Smooth muscle cell (in vitro differentiated cells): ENCODE data around the gene WDR93. TPM values are rescaled to one million over a fixed set of nuclear protein-coding genes. Genes with fewer than 3 reads are reported as not detected.

Experiments
- DNase-seq: peaks from one replicate; lab custom pipeline; 2025; ENCODE audit not compliant: unreplicated experiment; lab: John Stamatoyannopoulos, UW
- H2AFZ ChIP-seq: fragments of 200-600 bp; sonication (generic); 2 replicates; pipeline ENCODE4 v1.6.0; 2016; ENCODE audit warnings: antibody characterized with exemption, low read depth, mild to moderate bottlenecking
- H3F3A ChIP-seq: fragments of 200-600 bp; sonication (generic); 2 replicates; pipeline ENCODE4 v1.6.0; 2017; ENCODE audit warnings: antibody characterized with exemption, low read depth
- H3K27ac ChIP-seq: fragments of 200-600 bp; sonication (generic); 2 replicates; pipeline ENCODE4 v1.5.1; 2016; ENCODE audit warnings: low read depth, mild to moderate bottlenecking
- H3K27me3 ChIP-seq: fragments of 200-600 bp; sonication (generic); 2 replicates; pipeline ENCODE4 v1.6.1; 2016; ENCODE audit warnings: low read depth, mild to moderate bottlenecking
- H3K36me3 ChIP-seq: fragments of 200-600 bp; sonication (generic); 2 replicates; pipeline ENCODE4 v1.5.1; 2016; ENCODE audit warnings: low read depth
- H3K4me1 ChIP-seq: fragments of 200-600 bp; sonication (generic); 2 replicates; pipeline ENCODE4 v1.5.1; 2016; ENCODE audit warnings: low read depth
- H3K4me2 ChIP-seq: fragments of 200-600 bp; sonication (generic); 2 replicates; pipeline ENCODE4 v1.6.0; 2016; ENCODE audit warnings: mild to moderate bottlenecking
- H3K4me3 ChIP-seq: fragments of 200-600 bp; sonication (generic); 2 replicates; pipeline ENCODE4 v1.5.1; 2016; ENCODE audit warnings: mild to moderate bottlenecking
- H3K79me2 ChIP-seq: fragments of 200-600 bp; sonication (generic); 2 replicates; pipeline ENCODE4 v1.6.0; 2016; ENCODE audit warnings: low read depth, mild to moderate bottlenecking
- H3K9ac ChIP-seq: fragments of 200-600 bp; sonication (generic); 2 replicates; pipeline ENCODE4 v1.6.0; 2016; ENCODE audit warnings: low read depth
- H3K9me3 ChIP-seq: fragments of 200-600 bp; sonication (generic); replicated peaks from 2 replicates; pipeline ENCODE4 v1.5.1; 2016; ENCODE audit warnings: low read depth
- H4K20me1 ChIP-seq: fragments of 200-600 bp; sonication (generic); 2 replicates; pipeline ENCODE4 v1.6.0; 2016; ENCODE audit warnings: low read depth
- CTCF ChIP-seq: fragments of 200-600 bp; sonication (generic); IDR thresholded peaks from 2 replicates; pipeline ENCODE4 v1.5.1; 2017; ENCODE audit warnings: borderline replicate concordance, mild to moderate bottlenecking, antibody characterized with exemption; ENCODE audit not compliant: insufficient read depth, poor library complexity, severe bottlenecking
- WGBS: methylation state at CpG from one replicate; pipeline ENCODE4 v1.1.7; 2016; ENCODE audit warnings: low lambda C conversion rate; 5-methylcytosine and 5-hydroxymethylcytosine counted together
- polyA plus RNA-seq: library from polyadenylated mRNA; unstranded; fragments of >200 nt; fragmentation: Nextera tagmentation; extraction: Ambion mirVana; gene quantifications from 2 replicates; pipeline ENCODE4 v1.2.1, GENCODE V29; 2016
- total RNA-seq: library from RNA; depleted of rRNA; stranded (reverse); fragments of >200 nt; gene quantifications from 2 replicates; pipeline ENCODE4 v1.2.3, GENCODE V29; 2014

The WDR93 gene
- total and polyA plus RNA-seq, 2 experiments from 2014 or later: 0.80 TPM; not detected in 1

GRCh38 chr15:89740137-89740536 lies 49.5 kb downstream of the WDR93 start:
- H2AFZ ChIP-seq: no peak overlapping the region
- H4K20me1 ChIP-seq: no peaks in the 10 kb centered on the region
- H3K27me3 ChIP-seq: peaks cover 10% of the 10 kb centered on the region
- H3K9me3 ChIP-seq: no peaks in the 10 kb centered on the region
- no peak overlapping the region for H3K4me3 ChIP-seq
- H3K36me3 ChIP-seq: no peaks in the 10 kb centered on the region
- no peak overlapping the region for H3K27ac ChIP-seq
- no peaks in the 10 kb centered on the region for H3K4me1 ChIP-seq
- H3K9ac ChIP-seq: no peak overlapping the region
- H3K79me2 ChIP-seq: no peaks in the 10 kb centered on the region
- no peak for DNase-seq
- H3F3A ChIP-seq: no peaks in the 10 kb centered on the region
- peak; percentile 78 for TF ChIP-seq CTCF
- 9% methylated on average over 8 of the region's 8 CpGs for WGBS
- H3K4me2 ChIP-seq: peak overlapping the region; percentile 35

GRCh38 chr15:89743011-89743410 lies 52.4 kb downstream of the WDR93 start:
- H3K27me3 ChIP-seq: peaks cover 23% of the 10 kb centered on the region
- no peaks in the 10 kb centered on the region for H3K79me2 ChIP-seq
- no peak overlapping the region for H3K4me2 ChIP-seq
- no peak for TF ChIP-seq CTCF
- H3F3A ChIP-seq: no peaks in the 10 kb centered on the region
- H3K27ac ChIP-seq: no peak overlapping the region
- H3K4me3 ChIP-seq: no peak overlapping the region
- H3K36me3 ChIP-seq: no peaks in the 10 kb centered on the region
- H3K4me1 ChIP-seq: no peaks in the 10 kb centered on the region
- H4K20me1 ChIP-seq: no peaks in the 10 kb centered on the region
- no peak for DNase-seq
- WGBS: 83% methylated on average over 8 of the region's 8 CpGs
- H3K9me3 ChIP-seq: no peaks in the 10 kb centered on the region
- no peak overlapping the region for H3K9ac ChIP-seq
- no peak overlapping the region for H2AFZ ChIP-seq

- Histone ChIP-seq H3K9ac (no peak overlapping the region), H4K20me1 (no peaks in the 10 kb centered on the region), H3K27me3 (peaks cover 29% of the 10 kb centered on the region), H3K9me3 (no peaks in the 10 kb centered on the region), H3K4me1 (no peaks in the 10 kb centered on the region), H3K4me3 (no peak overlapping the region), H2AFZ (no peak overlapping the region), H3K4me2 (no peak overlapping the region), H3K36me3 (no peaks in the 10 kb centered on the region), H3K27ac (no peak overlapping the region), H3K79me2 (no peaks in the 10 kb centered on the region), H3F3A (no peaks in the 10 kb centered on the region)
- no peak for DNase-seq
- WGBS: 79% methylated on average over 7 of the region's 8 CpGs
- TF ChIP-seq CTCF: no peak
Measured at GRCh38 chr15:89743594-89743993, 53.0 kb downstream of the WDR93 start.

- Histone ChIP-seq H3K4me2 (no peak overlapping the region), H3K4me3 (no peak overlapping the region), H3F3A (no peaks in the 10 kb centered on the region), H3K27ac (no peak overlapping the region), H2AFZ (no peak overlapping the region), H3K4me1 (no peaks in the 10 kb centered on the region), H3K79me2 (no peaks in the 10 kb centered on the region), H3K9me3 (no peaks in the 10 kb centered on the region), H4K20me1 (no peaks in the 10 kb centered on the region), H3K27me3 (peaks cover 44% of the 10 kb centered on the region), H3K9ac (no peak overlapping the region), H3K36me3 (no peaks in the 10 kb centered on the region)
- 84% methylated on average over 13 of the region's 13 CpGs for WGBS
- DNase-seq: no peak
- TF ChIP-seq CTCF: no peak
Measured at GRCh38 chr15:89745131-89745530, 54.5 kb downstream of the WDR93 start.
